ENCODE data around the gene ZNF750.

The ZNF750 gene

GRCh38 chr17:82839617-82840292 lies at the start of gene ZNF750:
TSS of gene ZNF750 (minus strand) at chr17:82840022. CDS start at chr17:82832454, 7,568 bp downstream.
- DNase-seq (ENCODE audit: low read depth, low spot score): no peak

GRCh38 chr17:82888583-82889495 lies 49.0 kb upstream of the ZNF750 start:
- DNase-seq (ENCODE audit: low read depth, low spot score): no peak

- DNase-seq (ENCODE audit: low read depth, low spot score): no peak
Measured at GRCh38 chr17:82887255-82888164, 47.7 kb upstream of the ZNF750 start.

GRCh38 chr17:82884970-82885353 lies 45.1 kb upstream of the ZNF750 start:
- no peak for DNase-seq (ENCODE audit: low read depth, low spot score)

- DNase-seq (ENCODE audit: low read depth, low spot score): no peak
Measured at GRCh38 chr17:82884341-82884969, 44.6 kb upstream of the ZNF750 start.

DNA sequence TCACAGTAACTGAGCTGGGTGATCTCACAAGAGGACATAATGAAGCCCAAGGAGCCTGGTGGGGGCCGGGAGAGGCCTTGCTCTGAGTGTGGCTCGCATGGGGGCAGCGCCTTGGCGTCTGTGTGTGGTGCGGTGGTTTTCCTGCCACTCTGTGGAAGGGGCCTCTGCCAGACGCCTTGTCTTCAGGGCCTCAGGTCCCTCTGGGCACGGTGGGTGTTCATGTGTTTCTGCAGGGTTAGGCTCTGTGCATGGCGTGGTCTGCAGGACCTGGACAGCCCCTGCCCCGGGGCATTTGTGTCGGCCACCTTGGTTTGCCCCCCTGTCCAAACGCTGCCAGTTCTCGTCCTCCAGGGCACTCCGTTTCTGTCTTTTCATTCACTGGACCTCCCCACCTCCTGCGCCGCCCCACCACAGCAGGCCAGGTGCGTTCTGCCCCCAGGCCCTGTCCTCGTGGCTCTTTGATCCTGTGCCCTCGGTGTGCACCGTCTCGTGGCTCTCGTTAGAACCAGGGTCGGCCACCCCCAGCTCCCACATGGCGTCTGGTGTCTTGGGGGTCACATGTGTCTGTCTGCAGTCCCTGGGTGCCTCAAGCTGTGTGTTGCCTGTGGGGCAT lies 43.7 kb upstream of the ZNF750 start:
- DNase-seq (ENCODE audit: low read depth, low spot score): no peak

- DNase-seq (ENCODE audit: low read depth, low spot score): no peak
Measured at GRCh38 chr17:82882715-82883418, 43.0 kb upstream of the ZNF750 start.

- no peak for DNase-seq (ENCODE audit: low read depth, low spot score)
Measured at GRCh38 chr17:82881900-82882714, 42.3 kb upstream of the ZNF750 start.

DNA sequence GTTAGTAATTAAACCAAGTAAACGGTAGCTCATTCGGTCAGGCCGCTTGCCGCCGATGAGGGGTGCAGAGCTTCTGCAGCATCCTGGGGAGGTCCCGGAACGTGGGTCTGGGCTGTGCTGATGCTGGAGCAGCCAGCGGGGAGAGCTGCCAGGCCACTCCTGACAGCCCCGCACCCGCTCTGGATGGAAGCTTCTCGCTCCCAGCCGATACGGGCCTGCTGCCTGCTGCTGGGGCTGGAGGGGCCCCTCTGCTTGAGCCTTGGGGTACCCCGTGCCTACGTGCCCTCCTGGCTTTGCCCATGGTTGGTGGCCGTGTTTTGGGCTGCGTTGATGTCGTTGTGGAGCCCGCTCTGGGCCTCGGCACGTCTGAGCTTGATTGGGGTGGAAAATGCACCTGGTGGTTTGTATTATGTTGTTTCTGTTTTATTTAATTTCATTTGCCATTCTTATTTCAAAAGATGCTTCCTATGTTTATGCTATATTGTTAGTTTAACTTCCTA lies 41.6 kb upstream of the ZNF750 start:
- no peak for DNase-seq (ENCODE audit: low read depth, low spot score)

DNA sequence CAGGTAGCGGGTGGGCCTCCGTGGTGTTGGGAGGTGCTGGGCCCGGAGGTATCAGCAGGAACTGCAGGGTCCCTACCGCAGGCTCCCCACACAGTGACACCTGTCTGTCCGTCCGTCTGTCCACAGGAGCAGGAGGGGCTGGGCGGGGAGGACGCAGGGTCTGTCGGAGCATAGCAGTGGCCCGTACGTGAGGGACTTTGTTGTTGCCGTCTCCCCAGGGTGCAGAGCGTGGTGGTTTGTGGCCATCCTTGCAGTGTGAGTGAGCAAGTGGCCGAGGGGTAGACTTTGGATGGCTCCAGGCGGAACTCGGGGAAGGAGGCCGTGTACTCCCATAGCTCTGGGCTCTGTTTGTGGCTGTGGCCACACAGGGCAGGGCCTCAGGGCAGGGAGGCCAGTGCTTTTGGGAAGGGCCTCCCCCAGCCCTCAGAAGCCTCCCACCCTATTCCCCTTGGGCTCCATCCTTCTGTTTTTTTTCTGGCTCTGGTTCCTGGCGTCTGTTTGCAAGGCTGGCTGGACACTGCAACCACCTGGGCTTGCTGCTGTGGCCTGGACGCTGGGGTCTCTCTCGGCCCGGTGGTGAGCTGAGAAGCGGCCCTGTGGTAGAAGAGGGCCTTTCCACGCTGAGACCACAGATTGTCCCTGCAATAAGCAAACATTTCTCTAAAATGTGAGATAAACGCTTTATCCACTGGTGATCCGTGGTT lies 41.0 kb upstream of the ZNF750 start:
- no peak for DNase-seq (ENCODE audit: low read depth, low spot score)

DNA sequence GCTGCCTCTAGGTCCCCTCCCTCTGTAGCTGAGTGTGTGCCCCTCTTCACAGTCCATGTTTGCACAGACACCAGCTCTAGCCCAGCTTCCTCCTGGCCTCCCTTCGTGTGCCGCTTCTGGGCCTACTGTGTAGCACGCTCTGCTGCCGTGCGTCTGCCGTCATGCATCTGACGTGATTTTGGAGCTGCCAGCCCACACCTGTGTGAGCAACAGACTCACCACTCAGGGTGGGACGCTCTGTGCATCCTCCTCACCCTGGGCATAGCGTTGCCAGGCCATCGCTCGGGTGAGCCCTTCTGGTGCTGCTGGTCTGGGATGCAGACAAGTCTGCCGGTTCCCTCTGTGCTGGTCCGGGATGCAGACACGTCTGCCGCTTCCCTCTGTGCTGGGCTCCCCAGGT lies 39.4 kb upstream of the ZNF750 start:
- DNase-seq (ENCODE audit: low read depth, low spot score): no peak

DNA sequence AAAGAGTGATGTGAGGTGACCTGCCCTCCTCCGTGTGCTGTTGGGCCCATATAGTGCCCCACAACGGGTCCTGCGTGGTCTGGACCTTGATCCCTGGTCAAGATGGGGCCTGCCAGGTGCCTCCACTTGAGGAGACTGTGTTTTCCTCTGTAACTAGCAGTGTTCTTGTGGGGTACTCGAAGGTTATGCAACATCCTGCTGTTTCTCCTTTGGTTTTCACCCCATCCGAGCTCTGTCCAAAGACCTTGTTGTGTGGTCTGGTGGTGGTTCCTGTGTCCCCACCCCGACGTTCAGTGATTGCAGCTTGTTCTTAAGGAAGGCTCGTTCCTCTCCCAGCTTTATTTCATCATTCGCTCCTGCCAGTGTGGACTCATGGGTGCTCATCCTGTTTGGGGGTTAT lies 38.7 kb upstream of the ZNF750 start:
- DNase-seq (ENCODE audit: low read depth, low spot score): no peak

GRCh38 chr17:82876602-82877379 lies 37.0 kb upstream of the ZNF750 start:
- peak; percentile 88 for DNase-seq (ENCODE audit: low read depth, low spot score)

GRCh38 chr17:82876149-82876548 lies 36.3 kb upstream of the ZNF750 start:
- no peak for DNase-seq (ENCODE audit: low read depth, low spot score)

DNA sequence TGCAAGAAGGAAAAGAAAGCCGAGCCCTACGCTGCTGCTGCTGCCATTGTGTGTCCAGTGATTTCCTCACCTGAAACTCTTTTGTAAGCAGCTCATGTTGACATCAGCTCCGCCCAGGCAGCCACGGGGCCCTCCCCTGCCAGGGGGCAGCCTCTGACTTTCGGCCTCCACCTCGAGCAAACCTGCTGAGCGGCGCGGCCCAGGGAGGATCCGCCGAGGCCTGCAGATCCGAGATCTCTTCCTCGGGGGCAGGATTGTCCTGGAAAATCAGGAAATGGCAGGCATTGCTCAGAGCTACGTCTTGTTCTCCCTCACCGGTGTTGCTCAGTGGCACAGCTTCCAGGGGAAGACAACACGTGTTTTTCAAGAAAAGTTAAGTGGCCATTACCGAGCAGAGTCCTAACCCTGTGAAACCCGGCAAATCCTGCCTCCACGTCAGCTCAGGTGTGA lies 35.6 kb upstream of the ZNF750 start:
- DNase-seq (ENCODE audit: low read depth, low spot score): no peak

GRCh38 chr17:82874011-82874835 lies 34.4 kb upstream of the ZNF750 start:
- no peak for DNase-seq (ENCODE audit: low read depth, low spot score)

DNA sequence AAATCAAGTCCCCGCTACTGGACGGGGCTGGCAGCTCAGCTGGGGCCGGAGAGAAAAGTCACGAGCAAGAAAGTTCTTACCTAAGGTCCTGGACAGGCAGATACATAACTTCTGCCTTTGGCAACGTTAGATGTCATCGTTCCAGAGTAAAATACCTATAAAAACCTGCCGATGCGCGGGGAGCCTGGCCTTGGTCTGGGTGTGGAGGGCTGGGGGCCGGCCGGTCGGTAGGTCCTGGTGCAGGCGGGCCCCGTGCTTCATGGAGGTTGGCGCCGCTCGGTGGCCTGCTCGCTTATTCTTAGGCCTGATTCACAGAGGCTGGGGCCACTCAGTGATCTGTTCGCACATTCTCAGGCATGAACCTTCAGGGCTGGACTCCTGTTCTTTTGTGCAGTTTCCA lies 33.7 kb upstream of the ZNF750 start:
- DNase-seq (ENCODE audit: low read depth, low spot score): no peak
